ENCODE measurements around the gene STAM2. TPM values are rescaled to one million over a fixed set of nuclear protein-coding genes. Genes with fewer than 3 reads are reported as not detected.
"Not testable (repeated sequence)": the region's sequence is repeated elsewhere in the genome, so short reads cannot be mapped to it uniquely, and the experiment has no call there.

STAM2 gene
- total RNA-seq, 1 donor: 62.0 TPM

GRCh38 chr2:152183401-152184073 lies 8.0 kb upstream of the STAM2 start:
- TF ChIP-seq, protein P1, sequence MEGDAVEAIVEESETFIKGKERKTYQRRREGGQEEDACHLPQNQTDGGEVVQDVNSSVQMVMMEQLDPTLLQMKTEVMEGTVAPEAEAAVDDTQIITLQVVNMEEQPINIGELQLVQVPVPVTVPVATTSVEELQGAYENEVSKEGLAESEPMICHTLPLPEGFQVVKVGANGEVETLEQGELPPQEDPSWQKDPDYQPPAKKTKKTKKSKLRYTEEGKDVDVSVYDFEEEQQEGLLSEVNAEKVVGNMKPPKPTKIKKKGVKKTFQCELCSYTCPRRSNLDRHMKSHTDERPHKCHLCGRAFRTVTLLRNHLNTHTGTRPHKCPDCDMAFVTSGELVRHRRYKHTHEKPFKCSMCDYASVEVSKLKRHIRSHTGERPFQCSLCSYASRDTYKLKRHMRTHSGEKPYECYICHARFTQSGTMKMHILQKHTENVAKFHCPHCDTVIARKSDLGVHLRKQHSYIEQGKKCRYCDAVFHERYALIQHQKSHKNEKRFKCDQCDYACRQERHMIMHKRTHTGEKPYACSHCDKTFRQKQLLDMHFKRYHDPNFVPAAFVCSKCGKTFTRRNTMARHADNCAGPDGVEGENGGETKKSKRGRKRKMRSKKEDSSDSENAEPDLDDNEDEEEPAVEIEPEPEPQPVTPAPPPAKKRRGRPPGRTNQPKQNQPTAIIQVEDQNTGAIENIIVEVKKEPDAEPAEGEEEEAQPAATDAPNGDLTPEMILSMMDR (IDR thresholded peaks at IDR 0.05; ENCODE audit: insufficient read depth, low read length): no peak
- no peak overlapping the region for H3K4me3 ChIP-seq (ENCODE audit: low read depth, low read length)
- no peak for DNase-seq (ENCODE audit: low read depth)

- DNase-seq (ENCODE audit: low read depth): not testable (repeated sequence)
Observed at GRCh38 chr2:152177667-152178066, 2.1 kb upstream of the STAM2 start.

GRCh38 chr2:152176113-152176714 lies 651 bp upstream of the STAM2 start:
- peak; percentile 49 for DNase-seq (ENCODE audit: low read depth)
- H3K4me3 ChIP-seq (ENCODE audit: low read depth, low read length): peak overlapping the region; percentile 67
- TF ChIP-seq, protein P1 (IDR thresholded peaks at IDR 0.05; ENCODE audit: insufficient read depth, low read length): no peak

More at GRCh38 chr2:152177667-152178066, 2.1 kb upstream of the STAM2 start:
- H3K4me3 ChIP-seq (ENCODE audit: low read depth, low read length): not testable (repeated sequence)

GRCh38 chr2:152175012-152175367 lies 573 bp downstream of the STAM2 start:
- no peak for DNase-seq (ENCODE audit: low read depth)
- TF ChIP-seq, protein P1 (IDR thresholded peaks at IDR 0.05; ENCODE audit: insufficient read depth, low read length): no peak
- H3K4me3 ChIP-seq (ENCODE audit: low read depth, low read length): peak overlapping the region; percentile 96

DNA sequence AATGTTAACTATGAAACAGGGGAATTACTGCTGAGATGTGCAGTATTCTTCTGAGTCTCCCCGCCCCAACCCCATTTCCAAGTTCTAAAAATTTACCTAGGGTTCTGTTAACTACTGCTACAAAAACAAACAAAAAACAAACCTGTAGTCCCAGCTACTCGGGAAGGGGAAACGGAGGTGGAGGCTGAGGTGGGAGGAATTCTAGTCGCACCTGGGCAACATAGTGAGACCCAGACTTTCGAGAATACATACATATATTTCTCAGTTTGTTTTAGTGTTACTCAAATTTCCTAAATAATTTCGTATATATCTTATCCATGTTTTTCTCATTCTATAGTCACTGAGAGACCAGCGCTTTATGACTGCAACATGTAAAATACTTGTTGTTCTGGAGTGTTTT lies 989 bp downstream of the STAM2 start:
- DNase-seq (ENCODE audit: low read depth): no peak
- TF ChIP-seq, protein P1 (IDR thresholded peaks at IDR 0.05; ENCODE audit: insufficient read depth, low read length): no peak
- peak overlapping the region; percentile 96 for H3K4me3 ChIP-seq (ENCODE audit: low read depth, low read length)

- no peak for DNase-seq (ENCODE audit: low read depth)
- H3K4me3 ChIP-seq (ENCODE audit: low read depth, low read length): peak overlapping the region; percentile 96
- TF ChIP-seq, protein P1 (IDR thresholded peaks at IDR 0.05; ENCODE audit: insufficient read depth, low read length): no peak
Observed at GRCh38 chr2:152173831-152174230, 1.7 kb downstream of the STAM2 start.

- DNase-seq (ENCODE audit: low read depth): peak; percentile 16
- not testable (repeated sequence) for H3K4me3 ChIP-seq (ENCODE audit: low read depth, low read length)
Observed at GRCh38 chr2:152172201-152172785, 3.3 kb downstream of the STAM2 start.
